NCI-H345 treated with DMSO at 0.1 percent for 48 hours (cell line): Measurements from ENCODE around the gene RBBP8.

Experiments
- DNase-seq: peaks from one replicate; lab custom pipeline; 2025; ENCODE audit not compliant: unreplicated experiment; lab: John Stamatoyannopoulos, UW

Gene RBBP8

DNA sequence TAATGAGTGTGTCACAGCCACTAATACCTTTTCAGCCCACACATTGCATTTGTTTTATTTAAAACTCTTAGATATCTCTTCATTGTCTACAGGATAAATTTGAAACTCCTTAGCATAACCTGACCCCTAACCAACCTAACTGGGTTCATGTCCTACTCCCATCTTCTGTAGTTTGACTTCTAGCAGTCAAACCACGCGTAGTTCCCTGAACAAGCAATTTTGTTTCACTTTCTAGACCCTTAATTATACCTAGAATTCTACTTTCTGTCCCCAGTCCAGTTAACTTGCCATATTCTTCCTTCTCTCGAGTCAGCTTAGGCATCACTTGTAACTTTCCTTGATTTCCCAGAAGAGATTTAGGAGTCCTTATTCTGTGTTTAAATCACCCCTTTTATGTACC lies 55.1 kb downstream of the RBBP8 start:
- no peak for DNase-seq

DNA sequence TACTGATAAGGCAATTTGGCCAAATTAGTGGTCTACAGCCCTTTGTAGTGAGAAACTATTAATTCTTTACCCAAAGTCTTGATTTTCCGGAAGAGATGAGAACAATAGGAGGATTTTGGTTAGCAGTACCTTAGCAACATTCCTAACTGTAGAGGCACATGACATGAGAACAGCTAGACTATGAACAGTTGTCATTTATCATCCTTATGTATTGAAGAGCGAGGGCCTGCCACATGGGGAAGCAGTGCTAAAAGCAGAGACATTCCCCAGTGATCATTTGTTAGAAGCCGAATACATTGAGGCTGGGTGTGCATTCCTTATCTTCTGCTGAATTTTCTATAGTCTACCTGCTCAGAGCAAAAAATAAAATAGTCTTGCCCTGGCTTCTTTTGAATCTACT lies 65.2 kb downstream of the RBBP8 start:
- no peak for DNase-seq

DNA sequence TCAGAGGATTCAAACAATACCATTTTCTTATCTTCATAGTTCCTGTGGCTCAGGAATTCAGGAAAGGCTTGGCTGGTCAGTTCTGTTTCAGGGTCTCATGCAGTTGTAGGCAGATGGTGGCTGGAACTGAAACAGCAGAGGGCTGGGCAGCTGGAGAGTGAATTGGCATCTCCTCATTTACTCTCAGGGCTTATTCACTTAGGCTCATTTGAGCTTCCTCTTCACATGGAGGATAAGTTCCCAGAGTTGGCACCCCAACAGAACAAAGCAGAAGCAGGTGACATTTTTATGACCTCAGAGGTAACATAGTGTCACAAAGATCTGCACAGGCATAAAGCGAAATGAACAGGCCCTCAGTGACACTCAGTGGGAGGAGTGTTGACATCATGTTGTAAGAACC lies 66.1 kb downstream of the RBBP8 start:
- DNase-seq = no peak

DNA sequence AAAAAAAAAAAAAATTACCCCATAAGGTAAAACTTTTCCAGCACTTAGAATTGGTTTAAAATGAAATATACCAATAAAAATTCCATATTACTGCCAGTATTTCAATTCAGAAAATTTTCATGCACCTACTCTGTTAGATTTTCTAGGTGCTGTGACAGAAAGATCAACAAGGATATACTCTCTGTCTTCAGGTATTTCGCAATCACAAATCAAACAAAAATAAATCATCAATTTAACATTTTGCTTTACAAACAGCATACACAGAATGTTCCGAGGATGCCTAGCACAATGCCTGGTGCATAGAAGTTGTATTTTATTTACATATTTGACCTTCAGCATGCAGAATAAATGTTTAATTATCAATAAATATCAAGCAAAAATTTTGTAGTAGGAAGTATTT lies 66.5 kb downstream of the RBBP8 start:
- DNase-seq = no peak

DNA sequence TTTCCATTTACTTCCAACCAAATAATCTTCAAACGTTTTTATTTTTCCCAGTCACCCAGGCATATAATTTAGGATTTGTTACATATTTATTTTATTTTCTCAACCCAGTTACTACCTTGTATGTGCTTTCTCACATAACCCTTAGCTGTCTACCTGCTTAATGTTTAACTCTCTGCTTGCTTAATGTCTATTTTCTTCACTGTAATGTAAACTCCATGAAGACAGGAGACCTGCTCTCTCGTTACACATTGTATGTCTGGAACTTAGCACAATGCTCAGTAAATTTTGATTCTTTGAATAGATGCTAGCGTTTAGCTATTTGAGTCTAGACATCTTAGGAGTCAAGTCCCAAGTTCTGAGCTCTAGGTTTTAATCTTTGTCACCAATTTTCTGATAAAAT lies 70.2 kb downstream of the RBBP8 start:
- no peak for DNase-seq

DNA sequence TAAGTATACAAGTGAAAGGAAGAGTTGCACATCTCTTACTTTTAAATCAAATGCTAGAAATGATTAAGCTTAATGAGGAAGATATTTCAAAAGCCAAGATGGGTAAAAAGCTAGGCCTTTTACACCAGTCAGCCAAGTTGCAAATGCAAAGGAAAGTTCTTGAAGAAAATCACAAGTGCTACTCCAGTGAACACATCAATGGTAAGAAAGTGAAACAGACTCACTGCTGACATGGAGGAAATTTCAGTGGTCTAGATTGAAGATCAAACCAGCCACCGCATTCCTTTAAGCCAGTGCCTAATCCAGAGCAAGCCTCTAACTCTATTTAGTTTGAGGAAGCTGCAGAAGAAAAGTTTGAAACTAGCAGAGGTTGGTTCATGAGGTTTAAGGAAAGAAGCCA lies 79.1 kb downstream of the RBBP8 start:
- no peak for DNase-seq

DNA sequence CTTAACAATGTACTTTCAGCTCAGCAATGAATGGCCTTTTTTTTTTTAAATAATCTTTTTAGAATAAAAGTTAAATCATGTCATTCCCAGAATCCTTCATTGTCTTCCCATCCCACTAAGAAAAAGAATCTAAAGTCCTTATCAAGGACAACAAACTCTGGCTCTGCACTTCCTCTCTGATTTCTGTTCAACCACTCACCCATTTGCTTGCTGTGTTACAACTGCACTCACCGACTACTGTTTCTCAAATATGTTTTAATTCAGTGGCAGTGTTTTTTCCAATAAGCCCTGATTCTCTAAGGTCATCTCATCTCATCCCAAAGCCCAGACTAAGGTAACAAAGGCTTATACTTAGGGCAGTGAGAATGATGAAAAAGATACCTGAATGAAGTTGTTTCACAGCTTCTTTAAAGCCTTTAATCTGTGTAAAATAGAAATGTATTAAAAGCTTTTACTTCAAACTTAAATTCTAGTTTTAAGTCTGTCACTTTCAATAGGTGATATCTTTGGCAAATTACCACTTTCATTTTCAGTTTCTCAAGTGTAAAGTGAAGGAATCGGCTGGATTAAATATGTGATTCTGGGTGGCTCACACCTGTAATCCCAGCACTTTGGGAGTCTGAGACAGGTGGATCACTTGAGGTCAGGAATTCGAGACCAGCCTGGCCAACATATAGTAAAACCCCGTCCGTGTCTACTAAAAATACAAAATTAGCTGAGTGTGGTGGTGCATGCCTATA lies 87.6 kb downstream of the RBBP8 start:
- DNase-seq = no peak

DNA sequence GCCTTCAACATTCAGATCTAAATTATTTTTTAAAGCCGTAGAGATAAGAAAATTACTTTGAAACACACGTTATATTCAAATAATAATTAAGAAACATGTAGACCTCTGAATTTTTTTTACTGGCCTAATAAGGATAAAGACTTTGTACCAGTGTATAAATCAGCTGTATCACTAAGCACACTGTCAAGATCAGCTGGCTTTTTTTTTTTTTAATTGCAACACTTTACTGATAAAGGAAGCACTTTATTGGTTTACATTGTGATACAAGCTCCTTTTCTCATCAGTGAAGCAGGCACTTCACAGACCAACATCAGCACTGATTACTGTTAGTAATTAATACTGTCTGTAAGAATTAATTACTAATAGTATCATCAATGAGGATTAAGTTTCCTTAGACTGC lies 88.5 kb downstream of the RBBP8 start:
- DNase-seq = no peak

DNA sequence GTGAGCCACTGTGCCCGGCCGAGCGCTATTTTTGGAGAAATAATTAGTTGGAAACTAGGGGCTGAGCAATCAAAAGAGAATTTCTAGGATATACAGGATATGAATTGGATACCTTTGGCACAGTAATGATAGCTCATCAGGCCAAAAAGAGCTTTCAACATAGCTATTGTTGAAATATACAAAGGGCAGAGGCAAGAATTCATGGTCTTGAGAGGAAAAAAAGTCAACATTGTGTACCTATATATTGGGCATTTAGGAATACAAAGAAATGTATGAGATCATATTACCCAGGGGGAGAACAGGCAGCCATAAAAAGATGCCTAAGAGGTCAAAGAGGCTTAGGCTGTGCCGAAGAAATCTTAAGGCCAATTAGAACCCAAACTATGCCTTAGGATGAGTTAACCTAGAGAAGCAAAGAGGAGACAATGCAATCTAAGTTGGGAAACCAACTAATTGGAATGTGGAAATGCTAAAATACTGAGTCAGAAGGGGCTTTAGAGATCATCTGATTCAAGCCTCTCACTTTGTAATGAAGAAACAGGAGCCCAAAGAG lies 99.0 kb downstream of the RBBP8 start:
- DNase-seq = no peak

DNA sequence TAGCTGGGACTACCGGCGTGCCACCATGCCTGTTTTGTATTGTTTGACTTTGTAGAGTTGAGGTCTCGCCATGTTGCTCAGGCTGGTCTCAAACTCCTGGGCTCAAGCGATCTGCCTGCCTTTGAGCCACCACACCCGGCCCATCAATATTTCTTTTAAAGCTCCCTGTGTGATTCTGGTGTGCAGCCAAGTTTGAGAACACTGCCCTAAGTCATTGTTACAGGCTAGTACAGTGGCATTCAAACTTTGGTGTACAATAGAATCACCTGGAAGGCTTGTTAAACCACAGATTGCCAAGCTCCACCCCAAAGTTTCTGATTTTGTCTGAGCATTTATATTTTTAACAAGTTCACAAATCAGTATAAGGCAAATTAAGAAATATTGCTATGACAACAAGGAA lies 99.9 kb downstream of the RBBP8 start:
- DNase-seq = no peak

DNA sequence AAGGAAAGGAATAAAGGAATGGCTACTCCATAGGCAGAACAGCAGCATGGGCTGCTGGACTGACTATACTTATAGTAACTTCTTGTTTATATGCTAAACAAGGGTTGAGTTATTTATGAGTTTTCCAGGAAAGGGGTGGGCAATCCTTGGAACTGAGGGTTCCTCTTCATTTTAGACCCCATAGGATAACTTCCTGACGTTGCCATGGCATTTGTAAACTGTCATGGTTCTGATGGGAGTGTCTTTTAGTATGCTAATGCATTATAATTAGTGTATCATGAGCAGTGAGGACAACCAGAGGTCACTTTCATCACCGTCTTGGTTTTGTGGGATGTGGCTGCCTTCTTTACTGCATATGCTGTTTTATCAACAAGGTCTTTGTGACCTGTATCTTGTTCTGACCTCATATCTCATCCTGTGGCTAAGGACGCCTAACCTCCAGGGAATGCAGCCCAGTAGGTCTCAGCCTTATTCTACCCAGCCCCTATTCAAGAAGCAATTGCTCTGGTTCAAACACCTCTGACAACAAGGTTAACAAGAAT lies 103.6 kb downstream of the RBBP8 start:
- DNase-seq = no peak

DNA sequence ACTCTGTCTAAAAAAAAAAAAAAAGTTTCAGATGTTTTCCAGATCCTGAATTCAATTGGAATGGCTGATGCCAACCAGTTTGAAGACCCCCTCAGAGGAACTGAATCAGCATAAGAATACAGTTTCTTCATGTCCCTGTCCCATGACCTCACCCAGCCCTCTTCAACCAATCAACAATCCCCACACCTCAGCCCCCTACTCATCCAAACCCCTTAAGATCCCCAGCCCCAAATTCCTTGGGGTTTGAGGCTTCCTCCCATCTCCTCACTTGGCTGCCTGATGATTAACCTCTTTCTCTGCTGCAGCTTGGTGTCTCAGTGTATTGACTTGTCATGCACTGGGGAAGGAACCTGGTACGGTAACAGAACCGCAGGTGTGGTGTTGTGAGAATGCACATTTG lies 104.5 kb downstream of the RBBP8 start:
- DNase-seq = no peak

DNA sequence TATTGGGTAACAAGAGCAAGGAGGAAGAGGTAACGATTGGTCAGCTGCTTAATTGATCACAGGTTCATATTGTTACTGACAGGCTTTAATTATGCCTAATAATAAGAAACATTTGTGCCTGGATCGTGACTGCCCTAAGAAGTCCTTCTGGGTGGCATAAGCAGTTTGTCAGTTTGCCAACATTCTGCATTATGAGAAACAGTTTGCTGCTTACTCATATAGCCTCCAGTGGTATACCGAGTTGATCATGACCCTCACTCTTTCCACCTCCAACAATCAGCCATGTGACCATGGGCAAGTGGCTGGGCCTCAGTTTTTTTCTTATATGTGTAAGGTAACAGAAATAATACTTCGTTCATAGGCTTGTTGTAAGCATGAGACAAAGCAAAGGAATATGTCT lies 105.6 kb downstream of the RBBP8 start:
- no peak for DNase-seq

DNA sequence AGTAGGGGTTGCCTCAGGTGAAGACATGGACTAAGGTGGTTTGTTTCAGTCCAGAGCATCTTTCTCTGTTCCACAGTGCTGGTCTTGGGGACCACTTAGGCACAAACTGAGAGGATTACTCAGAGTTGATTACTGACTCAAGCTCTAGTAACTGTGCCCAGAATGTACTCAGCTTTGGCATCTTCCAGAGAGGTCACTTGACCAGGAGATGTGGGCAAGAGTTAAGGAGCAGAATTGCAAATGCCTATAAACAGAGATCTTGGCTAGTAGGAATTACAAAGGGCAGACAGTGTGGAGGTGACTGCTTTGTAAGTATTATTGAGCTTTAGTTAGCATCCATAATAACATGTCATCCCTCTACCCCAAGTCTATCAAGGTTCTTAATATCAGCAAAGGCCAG lies 109.0 kb downstream of the RBBP8 start:
- DNase-seq = no peak

DNA sequence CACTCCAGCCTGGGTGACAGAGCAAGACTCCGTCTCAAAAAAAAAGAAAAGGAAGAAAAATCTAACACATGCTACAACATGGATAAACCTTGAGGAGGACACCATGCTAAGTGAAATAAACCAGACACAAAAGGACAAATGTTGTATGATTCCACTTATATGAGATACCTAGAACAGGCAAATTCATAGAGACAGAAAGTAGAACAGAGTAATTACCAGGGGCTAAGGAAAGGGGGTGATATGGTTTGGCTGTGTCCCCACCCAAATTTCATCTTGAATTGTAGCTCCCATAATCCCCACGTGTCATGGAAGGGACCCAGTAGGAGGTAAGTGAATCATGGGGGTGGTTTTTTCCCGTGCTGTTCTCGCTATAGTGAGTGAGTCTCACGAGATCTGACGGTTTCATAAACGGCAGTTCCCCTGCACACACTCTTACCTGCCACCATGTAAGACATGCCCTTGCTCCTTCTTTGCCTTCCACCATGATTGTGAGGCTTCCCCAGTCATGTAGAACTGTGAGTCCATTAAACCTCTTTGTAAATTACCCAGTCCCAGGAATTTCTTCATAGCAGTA lies 110.8 kb downstream of the RBBP8 start:
- DNase-seq = no peak

DNA sequence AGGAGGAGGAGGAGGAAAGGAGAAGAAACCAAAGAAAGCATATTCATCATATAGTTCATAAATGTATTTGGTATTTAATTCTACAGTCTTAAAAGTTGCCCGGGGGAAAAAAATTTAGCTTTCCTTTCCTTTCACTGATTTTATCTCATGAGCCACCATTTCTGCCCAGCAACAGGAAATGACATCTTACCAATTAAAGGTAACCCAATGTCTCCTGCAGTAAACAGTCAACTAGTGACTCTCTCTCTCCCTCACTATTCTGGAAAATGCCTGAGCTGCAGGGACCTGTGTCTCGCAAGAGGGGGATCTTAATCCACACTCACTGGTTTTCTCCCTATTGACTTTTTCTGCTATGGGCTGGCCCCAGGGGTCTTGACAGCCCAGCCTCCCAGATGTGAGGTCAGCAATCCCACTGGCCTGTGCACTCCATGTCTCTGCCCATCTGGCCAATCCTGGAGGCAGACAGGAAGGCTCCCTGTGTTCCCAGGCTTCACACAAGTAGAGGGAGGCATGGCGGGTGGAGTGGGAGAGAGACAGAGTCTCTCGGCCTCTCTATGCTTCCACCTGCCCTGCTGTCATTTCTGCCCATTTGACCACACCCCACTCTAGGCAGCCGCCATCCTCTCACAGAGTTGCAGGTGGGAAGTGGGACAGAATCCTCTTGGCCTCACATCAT lies 116.7 kb downstream of the RBBP8 start:
- no peak for DNase-seq

DNA sequence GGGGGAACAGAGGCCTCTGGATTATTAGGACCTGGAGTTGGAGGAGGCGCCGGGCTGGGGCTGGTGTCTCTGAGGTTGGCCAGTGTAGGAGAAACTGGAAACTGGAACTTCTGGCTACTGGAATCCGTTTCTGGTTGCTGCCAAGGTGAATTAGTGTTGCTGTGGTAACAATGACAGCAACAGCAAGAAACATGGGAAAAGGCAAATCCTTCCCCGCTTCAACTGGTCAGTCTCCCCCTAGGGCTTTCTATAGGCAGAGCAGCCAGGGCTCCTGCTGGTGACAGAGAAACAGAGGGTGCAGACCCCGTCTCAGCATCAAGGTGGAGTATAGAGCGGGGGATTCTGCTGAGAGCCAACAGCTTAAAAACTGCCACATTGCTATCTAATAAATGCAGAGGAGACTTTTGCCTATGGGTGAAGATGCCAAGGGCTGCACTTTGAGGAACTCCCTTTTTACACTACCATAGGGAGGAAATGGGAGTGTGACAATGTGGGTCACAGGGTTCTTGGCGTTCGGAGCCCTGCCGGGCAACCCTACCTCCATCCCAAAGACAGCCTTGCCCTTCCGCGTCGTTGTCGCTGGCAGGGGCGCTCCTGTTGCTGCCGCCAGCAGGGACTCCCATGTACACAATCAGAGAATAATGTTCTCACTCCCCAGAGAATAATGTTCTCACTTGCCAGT lies 120.8 kb downstream of the RBBP8 start:
- no peak for DNase-seq

DNA sequence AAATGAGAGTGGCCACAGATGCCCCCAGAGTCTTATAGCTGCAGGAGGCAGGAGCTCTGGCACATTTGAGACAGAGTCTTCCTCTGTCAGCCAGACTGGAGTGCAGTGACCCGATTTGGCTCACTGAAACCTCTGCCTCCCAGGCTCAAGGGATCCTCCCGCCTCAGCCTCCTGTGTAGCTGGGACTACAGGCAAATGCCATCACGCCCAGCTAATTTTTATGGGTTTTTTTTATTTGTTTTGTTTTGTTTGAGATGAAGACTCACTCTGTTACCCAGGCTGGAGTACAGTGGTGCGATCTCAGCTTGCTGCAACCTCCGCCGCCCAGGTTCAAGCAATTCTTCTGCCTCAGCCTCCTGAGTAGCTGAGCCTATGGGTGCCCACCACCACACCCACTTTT lies 121.4 kb downstream of the RBBP8 start:
- no peak for DNase-seq

DNA sequence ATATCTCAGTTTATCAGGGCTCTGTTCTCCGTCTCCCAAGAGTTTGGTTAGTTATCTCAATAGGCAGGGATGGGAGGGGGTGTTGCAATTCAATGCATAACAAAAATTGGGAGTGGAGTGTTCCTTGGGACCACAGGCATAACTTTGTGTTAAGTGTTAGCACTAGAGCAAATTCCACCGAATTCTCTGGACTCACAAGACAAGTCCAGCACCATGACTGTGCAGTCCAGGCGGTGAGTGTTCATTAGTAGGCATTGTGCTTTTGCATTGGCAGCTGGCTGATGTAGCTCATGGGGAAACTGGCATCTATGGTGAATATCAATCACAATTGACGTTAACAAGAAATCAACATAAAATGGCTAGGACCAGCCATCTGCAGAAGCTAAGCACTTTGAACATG lies 123.2 kb downstream of the RBBP8 start:
- DNase-seq = no peak

DNA sequence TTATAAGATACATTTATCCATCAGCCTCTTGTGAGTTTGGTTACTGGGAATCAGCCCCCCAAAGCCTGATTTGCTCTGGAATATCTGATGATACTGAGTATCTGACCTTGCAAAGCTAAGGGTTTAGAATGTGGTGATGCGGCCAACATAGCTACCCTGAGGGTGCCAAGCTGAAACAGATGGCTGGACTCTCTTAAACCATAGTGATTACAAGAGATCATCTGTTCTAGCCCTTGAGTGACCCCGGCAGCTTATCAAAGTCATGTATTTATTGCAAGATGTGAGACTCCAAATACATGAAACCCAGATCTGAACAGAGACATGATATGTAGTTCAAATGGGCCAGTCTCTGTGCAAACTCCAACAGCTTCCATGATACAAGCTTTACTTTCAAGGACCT lies 124.0 kb downstream of the RBBP8 start:
- no peak for DNase-seq

DNA sequence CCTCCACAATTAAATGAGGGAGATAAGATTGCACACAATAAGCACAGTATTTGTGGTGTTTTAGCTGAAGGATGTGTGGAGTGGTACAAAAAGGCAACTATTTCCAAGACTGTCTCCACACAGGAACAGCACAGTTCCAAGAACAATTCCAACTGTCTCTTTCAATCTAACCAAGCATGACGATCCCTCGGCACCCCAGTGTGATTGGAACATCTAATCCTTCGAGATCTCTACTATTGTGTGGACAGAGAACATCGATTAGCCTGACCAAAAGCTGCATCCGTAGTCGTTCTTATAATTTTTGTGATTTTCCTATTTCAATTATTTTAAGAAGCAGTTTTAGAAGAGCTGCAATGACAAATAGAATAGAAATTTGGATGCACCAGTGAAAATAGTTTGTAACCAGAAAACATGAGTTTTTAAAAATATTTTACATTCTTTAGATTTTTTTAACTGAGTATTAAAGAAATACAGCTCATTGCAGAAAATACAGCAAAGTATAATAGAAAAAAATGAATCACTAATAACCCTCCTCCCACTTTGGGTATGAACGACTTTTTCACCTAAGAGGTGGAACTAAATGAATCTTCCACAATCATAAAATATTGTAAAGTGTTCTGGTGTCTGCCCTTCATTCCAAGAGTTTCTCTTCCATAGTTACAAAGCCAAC lies 125.8 kb downstream of the RBBP8 start:
- DNase-seq = no peak
